Epithelial cell of esophagus (primary cell): Measurements from ENCODE around the gene BCL2.

Experiments used
- DNase-seq: peaks from one replicate; pipeline ENCODE4 v3.0.0; 2010; ENCODE audit warnings: low read depth
- H3K4me3 ChIP-seq: 2 replicates; pipeline ENCODE4 v1.5.1; 2011; ENCODE audit warnings: mild to moderate bottlenecking, low read length, control low read depth
- TF ChIP-seq, protein P1 (sequence below): IDR thresholded peaks from 2 replicates; pipeline ENCODE4 v1.5.1; 2011; ENCODE audit warnings: low read depth, mild to moderate bottlenecking, low read length, control low read depth, inconsistent platforms; ENCODE audit not compliant: insufficient read depth; ENCODE audit errors: missing control alignments

BCL2 gene

DNA sequence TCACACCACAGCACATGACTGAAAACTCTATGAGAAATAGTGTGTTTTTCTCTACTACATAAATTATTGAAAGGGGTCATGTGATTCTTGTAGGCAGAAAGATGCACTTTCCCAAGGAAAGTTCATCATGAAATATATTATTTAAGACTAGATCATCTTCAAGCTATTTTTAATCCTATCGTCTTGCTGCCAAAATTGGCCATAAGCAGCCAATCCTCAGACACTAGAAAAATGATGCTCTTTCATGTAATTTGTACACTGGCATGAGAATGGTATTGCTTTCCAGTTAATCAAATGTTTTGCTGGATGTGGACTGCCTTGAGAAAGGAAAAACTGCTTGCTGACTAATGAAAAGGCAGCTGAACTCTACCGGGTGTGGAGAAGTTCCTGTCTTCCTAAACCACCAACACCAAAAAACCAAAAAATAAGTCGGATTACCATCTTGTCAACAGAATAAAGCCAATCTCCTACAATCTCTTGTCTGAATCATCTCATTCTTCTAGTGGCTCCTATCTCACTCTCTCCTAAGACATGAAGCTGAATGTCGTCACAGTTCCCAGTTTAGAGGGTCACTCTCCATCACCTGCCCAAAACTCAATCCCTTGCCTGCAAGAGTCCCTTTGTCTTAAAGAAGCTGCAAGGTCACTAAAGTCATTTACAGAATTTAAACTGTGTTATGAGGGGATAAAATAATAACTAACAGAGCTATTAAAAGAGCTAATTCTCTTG is 5.3 kb downstream of the BCL2 start:
- TF ChIP-seq, protein P1, sequence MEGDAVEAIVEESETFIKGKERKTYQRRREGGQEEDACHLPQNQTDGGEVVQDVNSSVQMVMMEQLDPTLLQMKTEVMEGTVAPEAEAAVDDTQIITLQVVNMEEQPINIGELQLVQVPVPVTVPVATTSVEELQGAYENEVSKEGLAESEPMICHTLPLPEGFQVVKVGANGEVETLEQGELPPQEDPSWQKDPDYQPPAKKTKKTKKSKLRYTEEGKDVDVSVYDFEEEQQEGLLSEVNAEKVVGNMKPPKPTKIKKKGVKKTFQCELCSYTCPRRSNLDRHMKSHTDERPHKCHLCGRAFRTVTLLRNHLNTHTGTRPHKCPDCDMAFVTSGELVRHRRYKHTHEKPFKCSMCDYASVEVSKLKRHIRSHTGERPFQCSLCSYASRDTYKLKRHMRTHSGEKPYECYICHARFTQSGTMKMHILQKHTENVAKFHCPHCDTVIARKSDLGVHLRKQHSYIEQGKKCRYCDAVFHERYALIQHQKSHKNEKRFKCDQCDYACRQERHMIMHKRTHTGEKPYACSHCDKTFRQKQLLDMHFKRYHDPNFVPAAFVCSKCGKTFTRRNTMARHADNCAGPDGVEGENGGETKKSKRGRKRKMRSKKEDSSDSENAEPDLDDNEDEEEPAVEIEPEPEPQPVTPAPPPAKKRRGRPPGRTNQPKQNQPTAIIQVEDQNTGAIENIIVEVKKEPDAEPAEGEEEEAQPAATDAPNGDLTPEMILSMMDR: no peak
- H3K4me3 ChIP-seq: no peak overlapping the region
- DNase-seq: no peak

DNA sequence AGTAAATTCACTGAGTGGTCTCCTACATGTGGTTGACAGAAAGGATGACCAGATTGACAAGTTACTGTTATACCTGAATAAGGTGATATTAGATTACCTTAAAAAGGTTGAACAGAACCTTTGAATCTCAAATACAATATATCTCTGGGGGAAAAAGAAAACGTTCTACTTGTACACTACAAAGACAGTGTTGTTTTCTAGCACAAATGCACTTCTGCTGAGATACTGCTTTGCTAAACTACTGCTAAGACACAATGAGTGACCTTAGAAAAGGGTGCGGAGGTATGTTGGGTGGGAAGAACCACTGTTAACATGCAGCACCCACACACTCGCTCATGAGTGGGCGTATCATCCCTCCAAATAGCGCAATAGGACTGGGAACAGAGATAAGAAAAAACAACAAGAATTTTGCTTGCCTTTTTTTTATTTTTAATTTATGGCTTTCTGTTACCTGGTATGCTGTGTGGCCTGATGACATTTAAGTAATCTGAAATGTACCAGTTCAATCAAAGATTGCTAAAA is 6.1 kb downstream of the BCL2 start:
- TF ChIP-seq, protein P1: no peak
- DNase-seq: no peak
- no peak overlapping the region for H3K4me3 ChIP-seq

DNA sequence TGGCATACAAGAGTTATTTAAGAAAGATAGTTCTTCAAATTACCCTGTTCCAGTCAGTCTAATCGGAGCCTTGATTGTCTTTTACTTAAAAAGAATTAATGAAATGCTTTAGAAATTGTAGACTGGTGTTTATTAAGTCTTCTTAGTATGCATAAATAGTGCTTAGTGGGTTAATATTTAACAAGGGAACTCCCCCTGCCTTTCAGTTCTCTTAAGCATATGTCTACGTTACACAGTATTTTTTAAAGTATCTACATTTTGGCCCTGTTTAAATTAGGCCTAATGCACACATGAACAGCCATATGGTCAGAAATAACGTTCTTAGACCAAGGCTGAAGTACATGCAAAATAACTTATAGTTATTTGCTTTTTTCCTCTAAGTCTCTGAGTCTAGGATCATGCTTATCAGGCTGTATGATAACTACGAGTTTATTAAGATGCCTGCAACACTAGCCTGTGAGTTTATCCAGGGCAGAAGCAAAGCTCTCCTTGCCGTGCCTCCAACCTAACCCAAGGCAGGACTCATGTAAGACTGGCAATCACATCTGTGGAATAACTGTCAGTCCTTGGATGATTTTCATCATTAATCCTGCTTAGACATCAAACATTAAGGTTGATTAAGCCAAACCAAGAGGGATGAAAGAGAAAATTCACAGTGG is 6.7 kb downstream of the BCL2 start:
- TF ChIP-seq, protein P1: no peak
- H3K4me3 ChIP-seq: no peak overlapping the region
- no peak for DNase-seq

DNA sequence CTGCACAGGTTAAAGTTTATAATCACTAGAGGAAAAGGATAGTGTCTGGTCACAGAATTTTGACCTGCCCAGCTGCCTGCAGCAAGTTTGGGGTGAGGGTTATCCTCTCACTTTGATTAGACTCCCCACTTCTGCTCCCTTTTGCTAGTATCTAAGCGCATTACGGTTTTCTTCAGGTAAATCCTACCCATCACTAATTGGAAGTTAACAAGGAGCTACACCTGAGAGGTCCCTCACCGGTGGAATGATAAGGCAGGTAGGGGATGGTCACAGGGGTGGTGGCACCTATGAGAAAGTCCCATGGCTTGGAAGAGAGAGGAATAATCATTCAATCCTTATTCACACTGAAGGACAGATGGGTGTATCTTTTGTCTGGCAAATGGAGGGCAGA is 7.6 kb downstream of the BCL2 start:
- DNase-seq: no peak
- TF ChIP-seq, protein P1: no peak
- no peak overlapping the region for H3K4me3 ChIP-seq

DNA sequence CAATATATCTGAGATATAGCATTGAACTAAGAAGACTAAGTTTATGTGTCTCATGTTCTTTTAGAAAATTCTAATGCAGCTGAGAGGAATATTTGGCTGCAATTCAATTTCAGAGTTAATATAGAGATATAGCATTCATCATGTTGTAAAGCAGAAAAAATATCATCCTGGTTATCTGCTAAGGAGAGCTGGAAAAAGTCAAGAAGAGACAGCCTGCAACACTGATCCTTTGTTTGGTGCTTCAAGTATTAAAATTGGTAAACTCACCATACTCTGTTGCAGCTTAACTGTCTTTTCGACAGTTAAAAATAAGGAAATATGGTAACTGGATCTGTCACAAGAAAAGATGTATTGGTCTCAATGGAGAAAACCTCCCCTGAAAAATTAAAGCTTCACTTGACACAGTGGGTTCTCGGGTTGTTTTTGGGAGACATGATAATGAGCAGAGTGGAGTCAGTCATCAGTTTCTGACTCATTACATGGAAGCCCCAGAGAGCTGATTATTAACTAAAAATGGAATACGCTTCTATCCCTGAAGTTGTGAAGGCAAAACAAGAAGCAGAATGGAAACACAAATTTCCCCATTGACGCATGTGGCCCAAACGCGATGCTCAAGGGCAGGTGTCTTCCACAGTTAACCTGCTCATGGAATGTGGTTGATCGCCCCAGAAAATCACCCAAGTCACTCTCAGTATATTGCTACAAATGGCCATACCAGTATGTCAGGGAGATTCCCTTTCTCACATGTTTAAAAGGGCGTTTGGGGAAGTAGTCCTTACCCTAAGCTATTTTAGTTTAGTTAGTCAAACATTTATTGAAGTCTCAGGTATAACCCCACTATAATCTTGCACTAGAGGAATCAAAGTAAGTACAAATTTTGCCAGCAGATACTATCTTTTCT is 8.2 kb downstream of the BCL2 start:
- no peak overlapping the region for H3K4me3 ChIP-seq
- TF ChIP-seq, protein P1: no peak
- no peak for DNase-seq

DNA sequence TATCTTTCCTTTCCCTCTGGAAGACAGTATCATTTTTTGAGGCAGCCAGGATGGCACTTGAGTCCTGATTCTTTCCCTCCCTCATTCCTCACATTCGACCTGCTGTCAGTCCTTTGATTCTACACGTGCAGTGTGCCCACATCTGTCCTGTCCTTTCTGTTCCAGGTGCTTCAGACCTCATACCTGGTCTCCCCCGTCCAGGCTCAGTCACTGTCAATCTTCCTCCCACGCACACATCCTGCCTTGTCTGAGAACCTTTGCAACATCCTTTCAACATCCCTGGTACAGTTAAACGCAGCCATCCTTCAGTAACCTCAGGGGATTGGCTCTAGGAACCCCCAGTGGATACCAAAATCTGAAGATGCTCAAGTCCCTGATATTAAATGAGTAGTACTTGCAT is 10.1 kb downstream of the BCL2 start:
- no peak for DNase-seq
- no peak overlapping the region for H3K4me3 ChIP-seq
- TF ChIP-seq, protein P1: no peak
